ENCODE data around the gene ROR1. TPM values are rescaled to one million over a fixed set of nuclear protein-coding genes. Genes with fewer than 3 reads are reported as not detected.

The ROR1 gene
- polyA plus RNA-seq, 1 of the 3 experiments (the other 2 are of a cell fraction): 4.0 TPM

DNA sequence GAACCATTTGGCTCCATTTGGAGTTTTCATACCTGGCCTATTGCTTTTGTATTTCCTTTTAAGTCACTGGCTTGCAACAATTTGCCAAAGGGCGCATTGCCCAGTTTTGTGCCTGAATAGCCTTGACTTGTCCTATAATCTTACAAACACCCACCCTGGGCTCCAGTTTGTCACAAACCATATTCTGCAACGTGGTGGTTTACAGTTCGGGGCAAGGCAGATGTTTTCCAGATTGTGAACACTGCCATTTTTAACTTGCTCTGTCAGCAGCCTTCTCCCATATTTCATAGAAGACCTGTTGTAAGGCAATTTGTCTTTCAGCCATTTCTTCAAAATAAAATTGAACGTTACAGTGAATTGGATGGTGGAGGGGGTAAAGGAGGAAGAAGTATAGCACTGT, 376.4 kb downstream of the ROR1 start:
- CTCF ChIA-PET: interaction anchor here (1.0 to 5.6 kb wide), 3 partner anchors 13 to 73 kb away, joined by 3 to 32 read pairs (median 9); no protein-coding TSS in a partner anchor

GRCh38 chr1:64150729-64151230, 377.0 kb downstream of the ROR1 start:
- no peaks in the 10 kb centered on the region for H3K79me2 ChIP-seq (ENCODE audit: insufficient read depth)
- H3F3A ChIP-seq (replicated peaks; ENCODE audit: insufficient read depth): no peaks in the 10 kb centered on the region
- TF ChIP-seq USF1 (IDR thresholded peaks at IDR 0.05; ENCODE audit: borderline replicate concordance, low read depth) (no peak), RFX5 (IDR thresholded peaks at IDR 0.05; ENCODE audit: low read length) (no peak), TAF1 (IDR thresholded peaks at IDR 0.05; ENCODE audit: borderline replicate concordance, low read depth, low read length) (no peak), RXRA (IDR thresholded peaks at IDR 0.05; ENCODE audit: borderline replicate concordance, low read depth) (no peak), PBX3 (IDR thresholded peaks at IDR 0.05) (no peak)
- TF ChIP-seq, protein P1, sequence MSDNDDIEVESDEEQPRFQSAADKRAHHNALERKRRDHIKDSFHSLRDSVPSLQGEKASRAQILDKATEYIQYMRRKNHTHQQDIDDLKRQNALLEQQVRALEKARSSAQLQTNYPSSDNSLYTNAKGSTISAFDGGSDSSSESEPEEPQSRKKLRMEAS (IDR thresholded peaks at IDR 0.05; ENCODE audit: low read depth): no peak
- TF ChIP-seq, protein P2, sequence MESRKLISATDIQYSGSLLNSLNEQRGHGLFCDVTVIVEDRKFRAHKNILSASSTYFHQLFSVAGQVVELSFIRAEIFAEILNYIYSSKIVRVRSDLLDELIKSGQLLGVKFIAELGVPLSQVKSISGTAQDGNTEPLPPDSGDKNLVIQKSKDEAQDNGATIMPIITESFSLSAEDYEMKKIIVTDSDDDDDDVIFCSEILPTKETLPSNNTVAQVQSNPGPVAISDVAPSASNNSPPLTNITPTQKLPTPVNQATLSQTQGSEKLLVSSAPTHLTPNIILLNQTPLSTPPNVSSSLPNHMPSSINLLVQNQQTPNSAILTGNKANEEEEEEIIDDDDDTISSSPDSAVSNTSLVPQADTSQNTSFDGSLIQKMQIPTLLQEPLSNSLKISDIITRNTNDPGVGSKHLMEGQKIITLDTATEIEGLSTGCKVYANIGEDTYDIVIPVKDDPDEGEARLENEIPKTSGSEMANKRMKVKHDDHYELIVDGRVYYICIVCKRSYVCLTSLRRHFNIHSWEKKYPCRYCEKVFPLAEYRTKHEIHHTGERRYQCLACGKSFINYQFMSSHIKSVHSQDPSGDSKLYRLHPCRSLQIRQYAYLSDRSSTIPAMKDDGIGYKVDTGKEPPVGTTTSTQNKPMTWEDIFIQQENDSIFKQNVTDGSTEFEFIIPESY (IDR thresholded peaks at IDR 0.05; ENCODE audit: borderline replicate concordance, low read depth): no peak
- WGBS (ENCODE audit: low lambda C conversion rate): 86% methylated on average over 2 of the region's 2 CpGs
- H3K27me3 ChIP-seq (ENCODE audit: insufficient read depth): no peaks in the 10 kb centered on the region
- no peaks in the 10 kb centered on the region for H4K20me1 ChIP-seq (ENCODE audit: insufficient read depth)
- H3K4me3 ChIP-seq (ENCODE audit: low read depth in 2 of 2, low read length in 1 of 2): no peak overlapping the region
- ChIA-PET CTCF (interaction anchor here (1.0 to 5.6 kb wide), 4 partner anchors 13 to 74 kb away, joined by 3 to 32 read pairs (median 6); no protein-coding TSS in a partner anchor), POLR2A (no interaction called here)
- H3K9me2 ChIP-seq: no peaks in the 10 kb centered on the region
- no peak overlapping the region for H3K4me2 ChIP-seq
- no peak for DNase-seq
- H3K4me1 ChIP-seq (ENCODE audit: control insufficient read depth in 1 of 2, insufficient read depth in 2 of 2, low read depth in 1 of 2, low read length in 1 of 2): peaks cover 0 to 4% of the 10 kb centered on the region in 2 experiments; a peak in 1 of 4 replicates
- no peak overlapping the region for H3K9ac ChIP-seq
- H3K9me3 ChIP-seq: no peaks in the 10 kb centered on the region
- H3K27ac ChIP-seq (ENCODE audit: low read depth in 2 of 2, low read length in 1 of 2): no peak overlapping the region
- H2AFZ ChIP-seq (ENCODE audit: low read depth): no peak overlapping the region
- peaks cover 0 to 17% of the 10 kb centered on the region in 2 experiments for H3K36me3 ChIP-seq (replicated peaks in 1 of 2; ENCODE audit: control insufficient read depth in 1 of 2, insufficient read depth in 2 of 2, low read length in 1 of 2)

More for the DNA sequence above, 376.4 kb downstream of the ROR1 start:
- no peak overlapping the region for H3K27ac ChIP-seq (ENCODE audit: low read depth in 2 of 2, low read length in 1 of 2)
- TF ChIP-seq NFIC (IDR thresholded peaks at IDR 0.05; ENCODE audit: borderline replicate concordance): no peak
- TF ChIP-seq NRF1 (IDR thresholded peaks at IDR 0.05; ENCODE audit: low read depth, low read length): no peak
- TF ChIP-seq, protein P2 (IDR thresholded peaks at IDR 0.05; ENCODE audit: borderline replicate concordance, low read depth): no peak
- no peak for TF ChIP-seq MEF2A (IDR thresholded peaks at IDR 0.05; ENCODE audit: borderline replicate concordance, low read depth)
- no peak for TF ChIP-seq PBX3 (IDR thresholded peaks at IDR 0.05)
- TF ChIP-seq RXRA (IDR thresholded peaks at IDR 0.05; ENCODE audit: borderline replicate concordance, low read depth): no peak
- no peak for TF ChIP-seq RCOR1 (IDR thresholded peaks at IDR 0.05; ENCODE audit: low read length)
- no peak for TF ChIP-seq GATA2 (CRISPR knock-in tag; IDR thresholded peaks at IDR 0.05)
- H3K27me3 ChIP-seq (ENCODE audit: insufficient read depth): no peaks in the 10 kb centered on the region
- H3K9me3 ChIP-seq: no peaks in the 10 kb centered on the region
- H3K9me2 ChIP-seq: no peaks in the 10 kb centered on the region
- H3K4me3 ChIP-seq (ENCODE audit: low read depth in 2 of 2, low read length in 1 of 2): no peak overlapping the region
- H2AFZ ChIP-seq (ENCODE audit: low read depth): no peak overlapping the region
- H3F3A ChIP-seq (replicated peaks; ENCODE audit: insufficient read depth): no peaks in the 10 kb centered on the region
- H4K20me1 ChIP-seq (ENCODE audit: insufficient read depth): no peaks in the 10 kb centered on the region
- H3K9ac ChIP-seq: no peak overlapping the region
- H3K36me3 ChIP-seq (replicated peaks in 1 of 2; ENCODE audit: control insufficient read depth in 1 of 2, insufficient read depth in 2 of 2, low read length in 1 of 2): peaks cover 0 to 21% of the 10 kb centered on the region in 2 experiments
- no peak for DNase-seq
- POLR2A ChIA-PET: no interaction called here
- H3K4me2 ChIP-seq: no peak overlapping the region
- H3K4me1 ChIP-seq (ENCODE audit: control insufficient read depth in 1 of 2, insufficient read depth in 2 of 2, low read depth in 1 of 2, low read length in 1 of 2): peaks cover 0 to 4% of the 10 kb centered on the region in 2 experiments; a peak in 1 of 4 replicates
- H3K79me2 ChIP-seq (ENCODE audit: insufficient read depth): no peaks in the 10 kb centered on the region
- 87% methylated on average over 4 of the region's 4 CpGs for WGBS (ENCODE audit: low lambda C conversion rate)
